Pancreas (tissue), 10 donors: ENCODE data around the gene RYR3. TPM values are rescaled to one million over a fixed set of nuclear protein-coding genes. Genes with fewer than 3 reads are reported as not detected.

Experiments used
- ATAC-seq, 4 donors: fragments of 200-7000 bp; cut with Tn5 transposase; one replicate each; pipeline versions ENCODE4 v1.8.0 to v1.9.1; 2020; ENCODE audit warnings: mild to moderate bottlenecking in 4 of 4, moderate library complexity in 4 of 4
- DNase-seq, 6 donors: peaks; one replicate each; pipeline ENCODE4 v3.0.0-alpha.2; 2020
- FAIRE-seq: peaks from 2 replicates; lab custom pipeline; 2012; peaks lifted over from hg19 to GRCh38; lab: Jason Lieb, UNC
- H3K27ac ChIP-seq, 4 donors: fragments of 200-600 bp; sonication (generic); 1 replicate in 3 of 4; 2 replicates in 1 of 4; pipeline versions ENCODE4 v1.5.0 to v1.8.0; 2020
- H3K27me3 ChIP-seq, 4 donors: fragments of 200-600 bp; one replicate each; pipeline ENCODE4 v1.8.0; 2021
- H3K36me3 ChIP-seq, 3 donors: fragments of 200-600 bp; sonication (generic) in 1 of 3; one replicate each; pipeline versions ENCODE4 v1.5.0 to v1.8.0; 2020 to 2021
- H3K4me1 ChIP-seq, 3 donors: fragments of 200-600 bp; one replicate each; pipeline ENCODE4 v1.8.0; 2021
- H3K4me3 ChIP-seq, 4 donors: fragments of 200-600 bp; sonication (generic) in 2 of 4; one replicate each; pipeline versions ENCODE4 v1.5.0 to v1.8.0; 2020 to 2021
- H3K9me3 ChIP-seq, 4 donors: fragments of 200-600 bp; one replicate each; pipeline ENCODE4 v1.8.0; 2021
- CTCF ChIP-seq, 4 donors: fragments of 200-600 bp; sonication (generic) in 3 of 4; IDR thresholded peaks; one replicate each; pipeline versions ENCODE4 v1.5.0 to v1.8.0; 2021; ENCODE audit warnings: antibody characterized with exemption in 4 of 4
- WGBS, 2 donors: extraction: QIAGEN DNeasy Blood & Tissue Kit; methylation state at CpG; one replicate each; pipeline ENCODE4 v1.1.7; 2013; 5-methylcytosine and 5-hydroxymethylcytosine counted together
- intact Hi-C, 3 donors: fragments of 100-400 bp; cut with DNase I; formaldehyde crosslinking; loops; one replicate each; pipeline versions ENCODE4 v1.11.1 to v1.14.2; 2022
- polyA plus RNA-seq, 2 donors: library from polyadenylated mRNA; stranded (reverse); fragments of 200-250 nt; gene quantifications; one replicate each; pipeline ENCODE4 v1.2.3, GENCODE V29; 2013
- total RNA-seq, 6 donors: library from RNA; stranded (reverse); fragmentation: NEBNext Ultra II Directional in 4 of 6; extraction: Animal tissue kit (Norgen Biotek cat#: 25700) in 4 of 6; gene quantifications; one replicate each; pipeline versions ENCODE4 v1.2.1 to v1.2.4, GENCODE V29; 2021 to 2023
- donor health status: healthy with polysubstance abuse.
- donor health status: DM: no; HTN: no; CAD: no; lungs with moderate emphysema.
- donor health status: DM: no; HTN: no; CAD: no.
- donor health status: control.
- donor health status: control.
- donor health status: Bipolar disorder and iron deficiency.
- donor health status: DM: yes; HTN: yes; CAD: no.
- donor health status: DM: no; HTN: no; CAD: no.
- donor health status: DM: no; HTN: no; CAD: no.
- donor health status: DM: yes; HTN: yes; CAD: no.

The RYR3 gene
- total and polyA plus RNA-seq, 8 donors, result 0.03 to 0.52 (median 0.13) TPM

- WGBS, 2 donors, result 62 to 63% methylated on average over 7 of the region's 7 CpGs
- intact Hi-C loops, result no loop called here
- TF ChIP-seq CTCF (IDR thresholded peaks at IDR 0.05), result no peak
- Histone ChIP-seq H3K27me3 (no peaks in the 10 kb centered on the region), H3K36me3 (no peaks in the 10 kb centered on the region), H3K4me3 (no peak overlapping the region), H3K27ac (no peak overlapping the region), H3K4me1 (no peaks in the 10 kb centered on the region), H3K9me3 (no peaks in the 10 kb centered on the region)
- FAIRE-seq (no peak), ATAC-seq (no peak), DNase-seq (no peak)
Measured at GRCh38 chr15:33395321-33395720, 84.6 kb downstream of the RYR3 start.

GRCh38 chr15:33395846-33396245, 85.1 kb downstream of the RYR3 start:
- Histone ChIP-seq H3K27me3 (no peaks in the 10 kb centered on the region), H3K36me3 (no peaks in the 10 kb centered on the region), H3K4me1 (no peaks in the 10 kb centered on the region), H3K9me3 (no peaks in the 10 kb centered on the region), H3K4me3 (no peak overlapping the region), H3K27ac (no peak overlapping the region)
- DNase-seq (no peak), ATAC-seq (no peak), FAIRE-seq (no peak)
- 63 to 69% methylated on average over 7 of the region's 7 CpGs for WGBS, 2 donors
- no peak for TF ChIP-seq CTCF (IDR thresholded peaks at IDR 0.05)
- intact Hi-C loops, result no loop called here

DNA sequence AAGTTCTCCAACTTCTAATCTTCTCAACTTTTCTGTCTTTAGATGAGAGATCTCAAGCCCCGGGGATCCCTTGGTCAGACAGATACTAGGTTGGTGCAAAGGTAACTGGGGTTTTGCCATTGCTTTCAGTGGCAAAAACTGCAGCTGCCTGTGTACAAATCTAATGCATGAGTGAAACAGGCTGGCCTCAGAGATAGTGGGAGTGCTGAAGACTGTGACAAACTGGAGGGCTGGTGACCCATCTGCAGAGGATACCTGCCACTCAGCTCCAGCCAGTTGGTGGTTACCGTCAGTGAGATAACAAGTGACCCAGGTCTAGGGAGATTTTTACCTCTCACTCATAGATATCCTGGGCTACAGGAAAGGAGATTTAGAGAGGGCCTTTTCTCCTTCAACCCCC, 85.7 kb downstream of the RYR3 start:
- FAIRE-seq (no peak), DNase-seq (no peak), ATAC-seq (no peak)
- no peaks in the 10 kb centered on the region for H3K36me3 ChIP-seq
- H3K27me3 ChIP-seq, result no peaks in the 10 kb centered on the region
- H3K27ac ChIP-seq, result no peak overlapping the region
- WGBS, 2 donors, result 49 to 50% methylated on average over 2 of the region's 2 CpGs
- TF ChIP-seq CTCF (IDR thresholded peaks at IDR 0.05), result no peak
- intact Hi-C loops, result no loop called here
- H3K4me3 ChIP-seq, result no peak overlapping the region
- no peaks in the 10 kb centered on the region for H3K9me3 ChIP-seq
- no peaks in the 10 kb centered on the region for H3K4me1 ChIP-seq

DNA sequence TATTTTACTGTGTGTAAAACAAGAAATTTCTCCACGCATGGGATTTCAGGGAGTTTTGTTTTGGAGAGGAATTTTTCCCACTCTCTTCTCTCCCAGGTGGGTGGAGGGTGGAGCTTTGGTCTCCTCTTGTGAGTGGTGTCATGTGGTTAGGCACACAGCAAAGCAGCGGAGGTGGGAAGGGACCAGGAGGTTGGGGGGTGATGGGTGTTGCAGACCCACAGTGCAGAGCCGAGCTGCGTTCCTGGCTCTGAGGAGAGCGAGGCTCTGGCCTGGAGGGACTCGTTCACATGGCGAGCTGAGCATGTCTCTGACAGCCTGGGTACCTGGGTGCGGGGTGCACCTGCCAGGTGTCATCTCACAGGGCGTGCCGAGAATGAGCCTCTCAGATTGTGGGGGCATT, 87.8 kb downstream of the RYR3 start:
- WGBS, 2 donors, result 66 to 68% methylated on average over 10 of the region's 10 CpGs
- Histone ChIP-seq H3K4me3 (no peak overlapping the region), H3K36me3 (no peaks in the 10 kb centered on the region), H3K27me3 (no peaks in the 10 kb centered on the region), H3K27ac (no peak overlapping the region), H3K9me3 (no peaks in the 10 kb centered on the region), H3K4me1 (no peaks in the 10 kb centered on the region)
- DNase-seq, result no peak
- no peak for ATAC-seq
- no peak for TF ChIP-seq CTCF (IDR thresholded peaks at IDR 0.05)
- no peak for FAIRE-seq
- intact Hi-C loops, result no loop called here

- Histone ChIP-seq H3K36me3 (no peaks in the 10 kb centered on the region), H3K9me3 (no peaks in the 10 kb centered on the region), H3K27me3 (no peaks in the 10 kb centered on the region), H3K4me3 (no peak overlapping the region), H3K4me1 (no peaks in the 10 kb centered on the region), H3K27ac (no peak overlapping the region)
- no peak for FAIRE-seq
- TF ChIP-seq CTCF (IDR thresholded peaks at IDR 0.05), result no peak
- DNase-seq, result no peak
- intact Hi-C loops, result no loop called here
- no peak for ATAC-seq
- 67 to 83% methylated on average over 3 of the region's 3 CpGs for WGBS, 2 donors
Measured at GRCh38 chr15:33400941-33401340, 90.2 kb downstream of the RYR3 start.
